GM12891 (cell line): ENCODE data around the gene BANF2.
"Not testable (repeated sequence)": the region's sequence is repeated elsewhere in the genome, so short reads cannot be mapped to it uniquely, and the experiment has no call there.

Experiments used
- POLR2A ChIP-seq: IDR thresholded peaks from 2 replicates; pipeline ENCODE4 v1.6.1; 2011; ENCODE audit warnings: low read depth, low read length, control low read depth
- POLR2AphosphoS5 ChIP-seq: IDR thresholded peaks from 2 replicates; pipeline ENCODE4 v1.6.1; 2011; ENCODE audit warnings: low read depth, low read length, control low read depth
- TAF1 ChIP-seq: IDR thresholded peaks from 2 replicates; pipeline ENCODE4 v1.6.1; 2011; ENCODE audit warnings: low read depth, low read length, control low read depth

- TF ChIP-seq POLR2A, POLR2AphosphoS5, TAF1: not testable (repeated sequence)
These were observed 70.0 kb downstream of the BANF2 start for GRCh38 chr20:17769716-17770115.
